HepG2 (cell line): ENCODE measurements around the gene CEP250. TPM values are rescaled to one million over a fixed set of nuclear protein-coding genes. Genes with fewer than 3 reads are reported as not detected.
A peak's percentile ranks its signal among the peaks of the same experiment; 100 is the strongest.

ENCODE experiments used
- AHDC1 ChIP-seq: sonication (generic); formaldehyde crosslinking; IDR thresholded peaks from 2 replicates; pipeline ENCODE4 v1.5.1; 2020; ENCODE audit warnings: mild to moderate bottlenecking, missing genetic modification reagents, borderline replicate concordance
- CC2D1A ChIP-seq: sonication (generic); formaldehyde crosslinking; IDR thresholded peaks from 2 replicates; pipeline ENCODE4 v1.8.1; 2023; ENCODE audit warnings: mild to moderate bottlenecking, missing genetic modification reagents
- ETV5 ChIP-seq: IDR thresholded peaks from 2 replicates; pipeline ENCODE4 v1.6.1; 2018; ENCODE audit warnings: missing biosample characterization, missing genetic modification reagents, inconsistent platforms, borderline replicate concordance
- FIP1L1 ChIP-seq: fragments of 200-400 bp; formaldehyde crosslinking; IDR thresholded peaks from 2 replicates; pipeline ENCODE4 v1.6.1; 2018; ENCODE audit warnings: low read depth, mild to moderate bottlenecking, low read length, moderate library complexity, borderline replicate concordance; ENCODE audit not compliant: insufficient read depth
- HMGA1 ChIP-seq: sonication (generic); formaldehyde crosslinking; conservative IDR thresholded peaks from 2 replicates; pipeline ENCODE4 v1.4.0; 2020; ENCODE audit warnings: missing genetic modification reagents
- JUNB ChIP-seq: sonication (generic); formaldehyde crosslinking; IDR thresholded peaks from 2 replicates; pipeline ENCODE4 v1.8.0; 2022; ENCODE audit warnings: missing genetic modification reagents, mild to moderate bottlenecking, borderline replicate concordance
- KDM4B ChIP-seq: sonication (generic); formaldehyde crosslinking; IDR thresholded peaks from 2 replicates; pipeline ENCODE4 v1.4.0; 2020; ENCODE audit warnings: missing genetic modification reagents
- MBNL3 ChIP-seq: fragments of 250-450 bp; sonication (Bioruptor Pico); conservative IDR thresholded peaks from 2 replicates; pipeline ENCODE4 v1.8.0; 2022; ENCODE audit warnings: mild to moderate bottlenecking, inconsistent platforms
- MED1 ChIP-seq: sonication (generic); formaldehyde crosslinking; IDR thresholded peaks from 2 replicates; pipeline ENCODE4 v1.4.0; 2020; ENCODE audit warnings: missing genetic modification reagents
- NRL ChIP-seq: sonication (generic); formaldehyde crosslinking; IDR thresholded peaks from 2 replicates; pipeline ENCODE4 v1.5.0; 2020; ENCODE audit warnings: missing genetic modification reagents, mild to moderate bottlenecking, moderate library complexity, borderline replicate concordance
- PCBP1 ChIP-seq: fragments of 200-400 bp; formaldehyde crosslinking; IDR thresholded peaks from 2 replicates; pipeline ENCODE4 v1.6.1; 2017; ENCODE audit warnings: mild to moderate bottlenecking, low read depth, low read length, borderline replicate concordance
- PPARG ChIP-seq: conservative IDR thresholded peaks from 2 replicates; pipeline ENCODE4 v1.6.1; 2016; ENCODE audit warnings: missing biosample characterization, missing genetic modification reagents
- REL ChIP-seq: sonication (generic); formaldehyde crosslinking; conservative IDR thresholded peaks from 2 replicates; pipeline ENCODE4 v1.8.0; 2022; ENCODE audit warnings: mild to moderate bottlenecking, missing genetic modification reagents, moderate library complexity
- SMC3 ChIP-seq: IDR thresholded peaks from 2 replicates; pipeline ENCODE4 v1.6.1; 2011; ENCODE audit warnings: low read length, improper control_type of control experiment
- XBP1 ChIP-seq: sonication (generic); formaldehyde crosslinking; IDR thresholded peaks from 2 replicates; pipeline ENCODE4 v1.5.0; 2020; ENCODE audit warnings: missing genetic modification reagents
- ZBTB3 ChIP-seq: sonication (generic); formaldehyde crosslinking; IDR thresholded peaks from 2 replicates; pipeline ENCODE4 v1.4.0; 2020; ENCODE audit warnings: low read depth, mild to moderate bottlenecking, moderate library complexity, missing genetic modification reagents, borderline replicate concordance
- ZBTB38 ChIP-seq: sonication (generic); formaldehyde crosslinking; IDR thresholded peaks from 2 replicates; pipeline ENCODE4 v1.5.1; 2020; ENCODE audit warnings: mild to moderate bottlenecking, missing genetic modification reagents
- ZNF205 ChIP-seq: IDR thresholded peaks from 2 replicates; pipeline ENCODE4 v1.6.1; 2018; ENCODE audit warnings: missing biosample characterization, missing genetic modification reagents
- ZNF224 ChIP-seq: sonication (generic); formaldehyde crosslinking; IDR thresholded peaks from 2 replicates; pipeline ENCODE4 v1.5.0; 2020; ENCODE audit warnings: mild to moderate bottlenecking, missing genetic modification reagents
- ZNF3 ChIP-seq: IDR thresholded peaks from 2 replicates; pipeline ENCODE4 v1.7.0; 2017; ENCODE audit warnings: inconsistent platforms
- ZNF350 ChIP-seq: sonication (generic); formaldehyde crosslinking; IDR thresholded peaks from 2 replicates; pipeline ENCODE4 v1.4.0; 2020; ENCODE audit warnings: mild to moderate bottlenecking, low read depth, missing genetic modification reagents, borderline replicate concordance
- ZNF660 ChIP-seq: sonication (generic); formaldehyde crosslinking; IDR thresholded peaks from 2 replicates; pipeline ENCODE4 v1.5.1; 2020; ENCODE audit warnings: mild to moderate bottlenecking, low read depth, missing genetic modification reagents, borderline replicate concordance
- polyA plus RNA-seq, 8 experiments: library from polyadenylated mRNA; depleted of rRNA in 3 of 8; stranded (reverse) in 7 of 8; unstranded in 1 of 8; fragments of >200 nt; fragmentation: Illumina TruSeq in 4 of 8; extraction: Trizol in 4 of 8; gene quantifications; 2 replicates each; pipeline versions ENCODE4 v1.2.1 to v1.2.3, GENCODE V29; 2011 to 2016; ENCODE audit warnings: low read depth in 4 of 8, missing spikeins in 1 of 8, mixed read lengths in 1 of 8; ENCODE audit not compliant: insufficient read depth in 1 of 8
- total RNA-seq, 5 experiments: library from RNA; depleted of rRNA; stranded (reverse); fragments of >200 nt; fragmentation: Illumina TruSeq; extraction: Trizol; gene quantifications; 2 replicates each; pipeline ENCODE4 v1.2.3, GENCODE V29; 2016; ENCODE audit warnings: low read depth in 1 of 5
- TF ChIP-seq, protein P1 (sequence below): IDR thresholded peaks from 2 replicates; pipeline ENCODE4 v1.6.1; 2016; ENCODE audit warnings: missing genetic modification reagents, missing compliant biosample characterization
- TF ChIP-seq, protein P2 (sequence below): sonication (generic); formaldehyde crosslinking; IDR thresholded peaks from 2 replicates; pipeline ENCODE4 v1.8.1; 2023; ENCODE audit warnings: mild to moderate bottlenecking, inconsistent platforms, moderate library complexity, missing genetic modification reagents, borderline replicate concordance

CEP250 gene
- total and polyA plus RNA-seq, 2 of the 13 experiments (the other 11 are each of a cell fraction or from before 2014, with no cell fraction given) = 28.8 to 55.3 TPM

- TF ChIP-seq FIP1L1 (no peak), ZNF660 (CRISPR knock-in tag) (no peak), ZBTB3 (CRISPR knock-in tag) (no peak), CC2D1A (no peak), PPARG (no peak), XBP1 (CRISPR knock-in tag) (no peak), JUNB (CRISPR knock-in tag) (no peak), NRL (CRISPR knock-in tag) (0 out of 2 replicates have a peak, but pooled peaks have one; percentile 71), PCBP1 (no peak), SMC3 (no peak), KDM4B (CRISPR knock-in tag) (no peak), ZBTB38 (CRISPR knock-in tag) (no peak), REL (CRISPR knock-in tag) (no peak), ZNF205 (CRISPR knock-in tag) (no peak), ZNF350 (CRISPR knock-in tag) (no peak), MED1 (CRISPR knock-in tag) (no peak), AHDC1 (CRISPR knock-in tag) (no peak), HMGA1 (CRISPR knock-in tag) (no peak), ETV5 (CRISPR knock-in tag) (peak; percentile 34), ZNF224 (CRISPR knock-in tag) (0 out of 2 replicates have a peak, but pooled peaks have one; percentile 76), ZNF3 (CRISPR knock-in tag) (no peak), MBNL3 (no peak)
- TF ChIP-seq, protein P1, sequence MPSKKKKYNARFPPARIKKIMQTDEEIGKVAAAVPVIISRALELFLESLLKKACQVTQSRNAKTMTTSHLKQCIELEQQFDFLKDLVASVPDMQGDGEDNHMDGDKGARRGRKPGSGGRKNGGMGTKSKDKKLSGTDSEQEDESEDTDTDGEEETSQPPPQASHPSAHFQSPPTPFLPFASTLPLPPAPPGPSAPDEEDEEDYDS (CRISPR knock-in tag) = no peak
- TF ChIP-seq, protein P2, sequence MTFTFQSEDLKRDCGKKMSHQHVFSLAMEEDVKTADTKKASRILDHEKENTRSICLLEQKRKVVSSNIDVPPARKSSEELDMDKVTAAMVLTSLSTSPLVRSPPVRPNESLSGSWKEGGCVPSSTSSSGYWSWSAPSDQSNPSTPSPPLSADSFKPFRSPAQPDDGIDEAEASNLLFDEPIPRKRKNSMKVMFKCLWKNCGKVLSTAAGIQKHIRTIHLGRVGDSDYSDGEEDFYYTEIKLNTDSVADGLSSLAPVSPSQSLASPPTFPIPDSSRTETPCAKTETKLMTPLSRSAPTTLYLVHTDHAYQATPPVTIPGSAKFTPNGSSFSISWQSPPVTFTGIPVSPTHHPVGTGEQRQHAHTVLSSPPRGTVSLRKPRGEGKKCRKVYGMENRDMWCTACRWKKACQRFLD = no peak; the same call in 1 of the 2 replicates
Measured at GRCh38 chr20:35431621-35432429, 23.6 kb upstream of the CEP250 start (continued).
